A549 treated with AZD2906 at 1 μM for 4 hours (cell line): ENCODE measurements around the gene CTRB1. TPM values are rescaled to one million over a fixed set of nuclear protein-coding genes. Genes with fewer than 3 reads are reported as not detected.

Source experiments
- total RNA-seq: library from RNA; stranded (reverse); fragments of 200-300 nt; extraction: Qiagen RNA extraction; gene quantifications from 5 replicates; pipeline ENCODE4 v1.2.3, GENCODE V29; 2022

CTRB1 gene
- total RNA-seq = not detected in 5 replicates

DNA sequence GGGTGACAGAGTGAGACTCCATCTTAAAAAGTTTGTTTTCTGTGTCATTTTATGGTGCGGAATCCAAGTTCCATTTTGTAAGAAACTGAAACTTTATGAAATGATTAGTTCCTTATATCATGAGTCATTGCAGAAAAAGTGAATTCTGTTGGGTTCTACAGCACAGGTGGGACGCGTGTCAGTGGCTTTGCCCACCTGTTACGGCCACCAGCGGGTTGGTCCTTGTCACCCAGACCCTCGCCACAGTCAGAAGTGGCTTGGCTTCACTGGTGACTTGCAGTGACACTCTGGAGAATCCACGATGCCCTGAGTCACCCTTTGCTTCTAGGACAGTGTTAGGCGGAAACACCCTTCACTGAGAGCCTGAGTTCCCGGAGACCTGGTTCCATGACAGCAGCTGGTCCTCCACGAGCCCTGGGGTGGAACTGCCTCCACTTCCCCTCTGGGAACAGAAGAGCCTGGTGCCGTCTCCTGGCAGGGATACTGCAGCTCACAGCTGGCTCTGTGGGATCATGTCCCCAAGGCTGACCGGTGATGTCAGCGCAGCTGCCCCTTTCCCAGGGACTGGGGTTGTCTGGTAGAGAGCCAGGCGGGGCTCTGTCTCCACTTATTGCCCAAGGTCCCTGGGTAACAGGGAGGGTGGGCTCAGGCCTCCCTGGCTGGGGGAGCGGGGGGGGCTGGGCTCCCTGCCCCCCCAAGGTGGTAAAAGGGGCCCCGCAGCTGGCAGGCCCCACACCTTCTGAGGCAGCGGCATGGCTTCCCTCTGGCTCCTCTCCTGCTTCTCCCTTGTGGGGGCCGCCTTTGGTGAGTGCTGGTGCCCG, at the start of gene CTRB1:
CTRB1 (plus strand) TSS at position 733 of the 821 bp plus-strand sequence; CDS start at position 753, 20 bp downstream.

DNA sequence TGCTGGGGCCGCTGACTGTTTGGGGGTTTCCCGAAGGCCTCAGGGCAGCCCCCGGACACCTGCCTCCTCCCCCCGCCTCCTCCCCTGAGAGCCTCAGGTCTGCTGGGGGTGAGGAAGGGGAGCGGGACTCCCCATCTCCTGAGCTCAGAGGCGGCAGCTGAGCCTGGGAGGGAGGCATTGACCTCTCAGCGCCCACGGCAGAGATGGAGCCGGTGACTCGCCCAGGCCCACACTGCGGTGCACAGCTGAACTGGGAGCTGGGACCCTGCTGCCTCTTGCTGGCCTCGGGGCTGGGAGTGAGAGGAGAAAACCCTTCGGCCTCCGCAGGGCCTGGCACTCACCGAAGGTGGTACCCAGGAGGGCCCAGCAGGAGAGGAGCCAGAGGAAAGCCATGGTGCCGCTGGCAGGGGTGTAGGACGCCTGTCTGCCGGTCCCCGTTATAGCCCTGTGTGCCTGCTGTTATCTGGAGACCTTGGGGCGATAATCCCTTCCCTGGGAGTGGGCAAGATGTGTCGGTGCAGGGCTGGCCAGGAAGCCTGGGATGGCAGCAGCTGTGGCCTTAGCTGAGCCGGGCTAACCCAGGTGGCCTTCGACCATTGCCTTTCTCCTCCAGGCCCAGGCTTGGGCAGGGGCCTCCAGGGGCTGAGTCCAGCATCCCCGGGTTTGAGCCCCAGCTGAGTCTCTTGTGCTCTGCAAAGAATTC, 11.9 kb upstream of the CTRB1 start, which contains the start of gene CTRB2:
CTRB2 (minus strand) TSS at position 413 of the 703 bp plus-strand sequence; CDS start at position 393, 20 bp downstream.

DNA sequence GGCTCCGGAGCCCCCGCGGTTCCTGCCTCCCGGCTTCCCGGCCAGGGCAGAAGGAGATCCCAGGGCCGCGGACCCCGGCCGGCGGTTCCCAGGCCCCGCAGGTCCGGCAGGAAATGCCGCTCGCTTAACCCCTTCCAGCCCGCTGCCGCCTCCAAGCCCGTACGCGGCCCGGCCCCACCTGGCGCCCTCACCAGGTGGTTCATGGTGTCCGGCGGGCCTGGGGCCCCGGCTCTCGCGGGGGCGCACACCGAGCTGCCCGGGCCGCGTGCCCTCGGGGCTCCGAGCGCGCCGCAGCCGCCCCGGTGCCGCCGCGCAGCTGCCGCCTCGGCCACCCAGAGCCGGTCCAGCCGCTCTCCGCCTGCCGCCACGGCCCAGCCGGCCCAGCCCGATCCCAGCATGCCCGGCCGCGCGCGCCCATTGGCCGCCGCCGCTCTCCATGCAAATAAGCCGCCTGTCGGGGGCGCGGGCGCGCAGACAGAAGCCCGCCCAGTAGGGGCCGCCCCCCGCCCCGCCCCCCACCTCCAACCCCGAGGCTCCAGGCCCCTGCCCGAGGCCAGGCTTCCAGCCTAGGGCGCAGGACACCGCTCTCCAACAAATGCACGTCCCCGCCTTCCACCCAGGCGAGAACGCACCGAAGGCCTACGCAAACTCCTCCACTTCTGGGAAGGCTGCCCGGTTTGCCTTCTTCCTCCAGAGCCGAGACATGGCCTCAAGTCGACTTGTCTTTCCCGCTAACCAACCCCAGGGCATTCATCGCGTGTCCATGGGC, 32.7 kb downstream of the CTRB1 start, which contains the start of gene BCAR1:
BCAR1 (minus strand) TSS at position 345 of the 769 bp plus-strand sequence; CDS start at position 203, 142 bp downstream.

Other genes starting within 250 kb of the CTRB1 start
- gene WDR59, start 233.9 kb upstream of the CTRB1 start, total RNA-seq = 22.9 to 29.2 TPM (median 27.1 TPM) in 5 replicates
- 13.5 to 23.5 TPM (median 22.6 TPM) in 5 replicates for gene ZNRF1, start 220.0 kb upstream of the CTRB1 start, total RNA-seq
- gene LDHD, start 102.2 kb upstream of the CTRB1 start, total RNA-seq = 0.29 to 0.98 TPM (median 0.82 TPM) in 5 replicates
- 8.2 to 13.2 TPM (median 10.2 TPM) in 5 replicates for gene ZFP1, start 70.5 kb upstream of the CTRB1 start, total RNA-seq
- gene CTRB2, start 11.8 kb upstream of the CTRB1 start, total RNA-seq = 0.16 TPM in 1 of 5 replicates, not detected in the others
- 88.5 to 127 TPM (median 123 TPM) in 5 replicates for gene BCAR1, start 32.6 kb downstream of the CTRB1 start, total RNA-seq
- gene CFDP1, start 214.5 kb downstream of the CTRB1 start, total RNA-seq = 61.0 to 74.5 TPM (median 65.0 TPM) in 5 replicates
- 13.8 to 15.5 TPM (median 14.5 TPM) in 5 replicates for gene TMEM170A, start 245.7 kb downstream of the CTRB1 start, total RNA-seq